CD8-positive, alpha-beta memory T cell (primary cell): Measurements from ENCODE around the gene PABPN1. TPM values are rescaled to one million over a fixed set of nuclear protein-coding genes. Genes with fewer than 3 reads are reported as not detected.

Source experiments
- CTCF ChIA-PET: fragments of 350-600 bp; sonication (Branson Sonifier 250); formaldehyde crosslinking; loops from one replicate; lab custom pipeline; 2021; ENCODE audit warnings: antibody characterized with exemption; lab: Charles Lee
- POLR2A ChIA-PET: fragments of 350-600 bp; sonication (Branson Sonifier 250); formaldehyde crosslinking; loops from one replicate; lab custom pipeline; 2021; ENCODE audit warnings: antibody characterized with exemption; lab: Charles Lee
- DNase-seq, 5 donors: peaks; one replicate each; pipeline versions ENCODE4 v3.0.0 to v3.0.0-alpha.2; 2020 to 2022; ENCODE audit warnings: mixed read lengths in 1 of 5
- H3K27ac ChIP-seq: one replicate; pipeline ENCODE4 v1.7.0; 2013; ENCODE audit warnings: low read depth, mild to moderate bottlenecking, low read length, moderate library complexity
- H3K27me3 ChIP-seq: 2 replicates; pipeline ENCODE4 v1.7.0; 2013; ENCODE audit warnings: low read length, mild to moderate bottlenecking; ENCODE audit not compliant: insufficient read depth, poor library complexity, severe bottlenecking
- H3K36me3 ChIP-seq: 2 replicates; pipeline ENCODE4 v1.7.0; 2013; ENCODE audit warnings: mild to moderate bottlenecking, low read length, moderate library complexity; ENCODE audit not compliant: insufficient read depth
- H3K4me1 ChIP-seq: 2 replicates; pipeline ENCODE4 v1.7.0; 2013; ENCODE audit warnings: mild to moderate bottlenecking, low read length, moderate library complexity; ENCODE audit not compliant: insufficient read depth
- H3K4me3 ChIP-seq: 2 replicates; pipeline ENCODE4 v1.7.0; 2013; ENCODE audit warnings: mild to moderate bottlenecking, low read length
- H3K9me3 ChIP-seq: 2 replicates; pipeline ENCODE4 v1.7.0; 2013; ENCODE audit warnings: mild to moderate bottlenecking, low read length
- H3K27ac Mint-ChIP-seq, 8 donors: one replicate each; pipeline ENCODE4 v1.8.0; 2020 to 2021; ENCODE audit warnings: mixed read lengths in 8 of 8, mild to moderate bottlenecking in 6 of 8, inconsistent platforms in 3 of 8, moderate library complexity in 3 of 8
- H3K27me3 Mint-ChIP-seq, 2 donors: one replicate each; pipeline ENCODE4 v1.8.0; 2020 to 2021; ENCODE audit warnings: mixed read lengths in 2 of 2, mild to moderate bottlenecking in 1 of 2, moderate library complexity in 1 of 2
- H3K36me3 Mint-ChIP-seq, 3 donors: one replicate each; pipeline ENCODE4 v1.8.0; 2020 to 2021; ENCODE audit warnings: mixed read lengths in 3 of 3, inconsistent platforms in 1 of 3, mild to moderate bottlenecking in 1 of 3
- H3K4me1 Mint-ChIP-seq, 3 donors: one replicate each; pipeline ENCODE4 v1.8.0; 2020 to 2021; ENCODE audit warnings: mixed read lengths in 3 of 3, inconsistent platforms in 1 of 3, mild to moderate bottlenecking in 1 of 3
- H3K4me3 Mint-ChIP-seq, 7 donors: one replicate each; pipeline ENCODE4 v1.8.0; 2020 to 2021; ENCODE audit warnings: mixed read lengths in 7 of 7, mild to moderate bottlenecking in 6 of 7, moderate library complexity in 4 of 7, inconsistent platforms in 2 of 7
- H3K9me3 Mint-ChIP-seq, 5 donors: one replicate each; pipeline ENCODE4 v1.8.0; 2020 to 2022; ENCODE audit warnings: mixed read lengths in 5 of 5, mild to moderate bottlenecking in 3 of 5, moderate library complexity in 2 of 5, inconsistent platforms in 1 of 5
- polyA plus RNA-seq: library from polyadenylated mRNA; unstranded; fragments of 300-500 nt; fragmentation: Illumina TruSeq; gene quantifications from one replicate; pipeline ENCODE4 v1.2.3, GENCODE V29; 2021
- total RNA-seq, 2 experiments: library from RNA; stranded (reverse); gene quantifications; one replicate each; pipeline ENCODE4 v1.2.3, GENCODE V29; 2021

The PABPN1 gene
- total and polyA plus RNA-seq, 3 experiments from 2014 or later, result 125 to 308 (median 308) TPM

DNA sequence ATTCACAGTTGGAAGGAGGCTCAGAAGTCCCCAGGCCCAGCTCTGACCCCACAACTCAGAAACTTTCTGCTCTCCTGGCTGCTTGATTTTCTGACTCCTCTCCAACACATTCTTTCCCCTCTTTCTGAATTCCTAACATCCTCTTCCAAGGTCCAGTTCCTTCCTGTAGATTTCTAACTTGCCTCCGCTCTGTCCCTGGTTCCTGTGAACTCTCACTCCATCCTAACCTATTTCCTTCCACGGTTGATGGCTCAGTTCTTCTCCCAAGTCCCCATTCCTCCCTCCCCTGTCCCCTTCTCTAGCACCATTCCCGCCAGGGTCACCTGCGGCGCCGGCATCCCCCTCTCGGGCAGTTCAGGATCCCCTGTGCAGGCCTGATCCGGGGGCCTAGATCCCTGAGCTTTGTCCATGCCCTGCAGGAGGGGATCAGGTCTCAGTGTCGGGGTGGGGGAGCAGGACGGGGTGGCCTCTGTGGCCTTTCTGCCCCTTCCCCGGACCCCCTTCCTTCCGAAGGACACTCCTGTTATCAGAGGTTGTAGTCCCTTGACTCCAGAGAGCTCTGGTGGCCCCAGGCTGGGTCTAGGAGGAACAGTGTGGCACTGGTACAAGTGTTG is 37.4 kb downstream of the PABPN1 start:
- no peaks in the 10 kb centered on the region for H3K27me3 ChIP-seq
- CTCF ChIA-PET, result no interaction called here
- no peak overlapping the region for H3K4me3 Mint-ChIP-seq
- no peak overlapping the region for H3K4me3 ChIP-seq
- no peak for DNase-seq
- H3K27ac ChIP-seq, result no peak overlapping the region
- H3K4me1 Mint-ChIP-seq, result peaks cover 0 to 3% (median 3%) of the 10 kb centered on the region in 3 donors
- H3K36me3 ChIP-seq, result no peaks in the 10 kb centered on the region
- no peak overlapping the region for H3K27ac Mint-ChIP-seq
- no peaks in the 10 kb centered on the region for H3K4me1 ChIP-seq
- H3K27me3 Mint-ChIP-seq, result peaks cover 23 to 40% of the 10 kb centered on the region in 2 donors
- H3K9me3 Mint-ChIP-seq, result no peaks in the 10 kb centered on the region
- POLR2A ChIA-PET, result no interaction called here
- no peaks in the 10 kb centered on the region for H3K9me3 ChIP-seq
- no peaks in the 10 kb centered on the region for H3K36me3 Mint-ChIP-seq

DNA sequence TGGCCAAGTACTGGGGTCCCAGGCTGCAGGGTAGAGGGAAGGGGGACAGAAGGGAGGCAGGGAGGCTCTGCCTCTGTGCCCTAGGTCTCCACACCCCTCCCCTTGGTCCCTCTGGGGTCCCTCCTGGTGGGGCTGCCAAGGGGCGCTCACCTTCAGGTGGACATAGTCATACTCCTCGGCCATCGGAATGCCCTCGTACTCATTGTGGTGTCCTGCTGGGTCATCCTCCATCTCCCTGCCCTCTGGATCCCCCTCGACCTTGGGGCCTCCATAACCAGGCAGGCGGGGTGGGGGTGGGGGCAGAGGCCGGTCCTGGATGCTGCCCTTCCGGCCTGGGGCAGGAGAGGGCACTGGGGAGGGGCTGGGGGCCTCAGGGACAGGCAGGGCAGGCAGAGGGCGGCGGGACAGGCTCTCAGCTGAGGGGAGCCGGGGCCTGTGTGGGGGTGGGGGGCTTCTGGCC is 37.9 kb downstream of the PABPN1 start:
- Mint-ChIP-seq H3K36me3 (no peaks in the 10 kb centered on the region), H3K4me3 (no peak overlapping the region), H3K27me3 (peaks cover 20 to 38% of the 10 kb centered on the region in 2 donors), H3K27ac (no peak overlapping the region), H3K4me1 (no peaks in the 10 kb centered on the region), H3K9me3 (no peaks in the 10 kb centered on the region)
- Histone ChIP-seq H3K36me3 (no peaks in the 10 kb centered on the region), H3K4me3 (no peak overlapping the region), H3K9me3 (no peaks in the 10 kb centered on the region), H3K27me3 (peaks cover 3% of the 10 kb centered on the region), H3K27ac (no peak overlapping the region), H3K4me1 (no peaks in the 10 kb centered on the region)
- no peak for DNase-seq
- CTCF ChIA-PET, result no interaction called here
- POLR2A ChIA-PET, result no interaction called here

DNA sequence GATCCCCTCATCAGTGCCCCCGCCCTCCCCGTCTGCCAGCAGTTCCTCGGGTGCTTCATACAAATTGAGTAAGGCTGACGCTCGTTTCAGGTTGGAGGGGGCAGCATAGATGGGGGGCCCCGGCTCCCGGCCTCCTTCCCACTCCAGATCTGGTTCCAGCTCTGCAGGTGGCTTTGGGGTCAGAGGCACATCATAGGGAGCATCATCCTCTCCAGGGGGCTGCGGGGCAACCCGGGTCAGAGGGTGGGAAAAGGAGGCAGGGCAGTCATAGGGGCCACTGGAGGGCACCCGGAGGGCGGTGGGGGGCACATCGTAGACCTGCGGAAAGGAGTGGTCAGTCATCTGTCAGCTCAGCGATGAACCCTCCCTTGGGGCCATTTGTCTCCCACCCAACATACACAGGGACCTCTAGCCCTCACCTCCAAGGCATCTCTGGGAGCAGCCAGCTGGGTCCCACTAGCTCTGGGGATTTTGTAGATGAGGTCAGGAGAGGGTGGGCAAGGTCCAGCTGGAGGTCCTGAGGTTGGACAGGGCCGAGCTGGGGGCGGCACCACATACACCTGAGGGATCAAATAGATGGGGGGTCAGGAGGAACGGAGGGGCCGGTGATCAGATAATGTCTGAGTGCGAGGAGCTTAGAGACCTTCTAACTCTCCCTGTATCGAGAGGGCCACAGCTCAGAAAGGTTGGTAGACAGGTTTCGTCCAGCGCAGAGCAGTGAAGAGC is 38.6 kb downstream of the PABPN1 start:
- Mint-ChIP-seq H3K4me3 (no peak overlapping the region), H3K27me3 (peaks cover 24 to 40% of the 10 kb centered on the region in 2 donors), H3K9me3 (peaks cover 0 to 2% (median 0%) of the 10 kb centered on the region in 5 donors), H3K4me1 (no peaks in the 10 kb centered on the region), H3K27ac (peak overlapping the region in 1 of 8 donors; percentile 84), H3K36me3 (no peaks in the 10 kb centered on the region)
- Histone ChIP-seq H3K4me1 (no peaks in the 10 kb centered on the region), H3K9me3 (no peaks in the 10 kb centered on the region), H3K27ac (no peak overlapping the region), H3K27me3 (peaks cover 6% of the 10 kb centered on the region), H3K4me3 (no peak overlapping the region), H3K36me3 (no peaks in the 10 kb centered on the region)
- no peak for DNase-seq
- ChIA-PET CTCF (interaction anchor here (0.9 kb wide), 1 partner anchor 29 kb away, joined by 3 read pairs; no protein-coding TSS in a partner anchor), POLR2A (no interaction called here)

DNA sequence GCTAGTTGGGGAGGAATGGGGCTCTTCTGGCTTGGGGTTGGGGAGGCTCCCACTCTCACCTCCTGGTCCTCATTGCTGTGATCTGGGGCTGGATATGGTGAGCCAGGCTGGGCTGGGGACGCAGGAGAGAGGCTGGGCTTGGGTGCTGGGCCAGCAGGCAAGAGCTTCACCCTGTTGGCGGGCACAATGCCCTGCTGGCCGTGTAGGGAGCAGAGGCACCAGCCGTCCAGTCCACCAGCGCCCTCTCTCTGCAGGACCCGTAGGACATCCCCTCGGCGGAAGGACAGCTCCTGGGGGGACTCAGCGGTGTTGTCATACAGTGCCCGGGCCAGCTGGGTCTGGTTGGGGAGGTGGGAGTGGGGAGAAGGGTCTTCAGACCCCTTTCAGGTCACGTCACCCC is 39.2 kb downstream of the PABPN1 start:
- Mint-ChIP-seq H3K27me3 (peaks cover 22 to 36% of the 10 kb centered on the region in 2 donors), H3K36me3 (no peaks in the 10 kb centered on the region), H3K4me3 (no peak overlapping the region), H3K9me3 (peaks cover 0 to 2% (median 0%) of the 10 kb centered on the region in 5 donors), H3K27ac (no peak overlapping the region), H3K4me1 (no peaks in the 10 kb centered on the region)
- ChIA-PET CTCF (interaction anchor here (0.9 kb wide), 1 partner anchor 29 kb away, joined by 3 read pairs; no protein-coding TSS in a partner anchor), POLR2A (no interaction called here)
- no peak overlapping the region for H3K4me3 ChIP-seq
- H3K4me1 ChIP-seq, result no peaks in the 10 kb centered on the region
- H3K9me3 ChIP-seq, result no peaks in the 10 kb centered on the region
- no peak for DNase-seq
- H3K36me3 ChIP-seq, result no peaks in the 10 kb centered on the region
- H3K27me3 ChIP-seq, result peaks cover 6% of the 10 kb centered on the region
- no peak overlapping the region for H3K27ac ChIP-seq

GRCh38 chr14:23361320-23361719 is 40.1 kb downstream of the PABPN1 start:
- no peak for DNase-seq
- Histone ChIP-seq H3K36me3 (no peaks in the 10 kb centered on the region), H3K9me3 (no peaks in the 10 kb centered on the region), H3K27me3 (peaks cover 6% of the 10 kb centered on the region), H3K27ac (no peak overlapping the region), H3K4me1 (no peaks in the 10 kb centered on the region), H3K4me3 (no peak overlapping the region)
- Mint-ChIP-seq H3K27me3 (peaks cover 18 to 27% of the 10 kb centered on the region in 2 donors), H3K9me3 (peaks cover 0 to 2% (median 0%) of the 10 kb centered on the region in 5 donors), H3K27ac (no peak overlapping the region), H3K36me3 (no peaks in the 10 kb centered on the region), H3K4me3 (no peak overlapping the region), H3K4me1 (no peaks in the 10 kb centered on the region)
- CTCF ChIA-PET, result interaction anchor here (1.1 kb wide), 1 partner anchor 19 kb away, joined by 3 read pairs; no protein-coding TSS in a partner anchor
- POLR2A ChIA-PET, result no interaction called here

DNA sequence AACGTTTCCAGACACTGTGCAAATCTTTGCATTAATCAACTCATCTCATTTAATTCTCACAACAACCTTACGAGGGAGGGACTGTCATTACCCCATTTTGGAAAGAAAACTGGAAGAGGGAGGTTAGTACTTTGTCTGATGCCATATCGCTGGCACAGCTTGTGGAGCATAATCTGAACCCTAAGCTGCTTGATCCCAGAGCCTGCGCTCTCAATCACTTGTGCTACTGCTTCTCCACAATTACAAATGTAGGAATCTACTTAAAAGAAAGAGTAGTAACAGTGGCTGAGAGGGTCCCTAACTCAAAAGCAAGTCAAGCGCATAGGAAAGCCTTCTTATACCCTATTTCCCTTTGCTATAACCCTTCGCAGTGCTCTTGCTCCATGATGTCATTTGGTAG is 40.5 kb downstream of the PABPN1 start:
- Histone ChIP-seq H3K9me3 (no peaks in the 10 kb centered on the region), H3K27ac (no peak overlapping the region), H3K36me3 (no peaks in the 10 kb centered on the region), H3K27me3 (peaks cover 6% of the 10 kb centered on the region), H3K4me3 (no peak overlapping the region), H3K4me1 (no peaks in the 10 kb centered on the region)
- H3K27me3 Mint-ChIP-seq, result peaks cover 19 to 28% of the 10 kb centered on the region in 2 donors
- no peaks in the 10 kb centered on the region for H3K4me1 Mint-ChIP-seq
- H3K9me3 Mint-ChIP-seq, result peaks cover 0 to 2% (median 0%) of the 10 kb centered on the region in 5 donors
- ChIA-PET POLR2A (no interaction called here), CTCF (interaction anchor here (1.1 kb wide), 1 partner anchor 19 kb away, joined by 3 read pairs; no protein-coding TSS in a partner anchor)
- no peak for DNase-seq
- no peak overlapping the region for H3K4me3 Mint-ChIP-seq
- no peak overlapping the region for H3K27ac Mint-ChIP-seq
- H3K36me3 Mint-ChIP-seq, result no peaks in the 10 kb centered on the region

DNA sequence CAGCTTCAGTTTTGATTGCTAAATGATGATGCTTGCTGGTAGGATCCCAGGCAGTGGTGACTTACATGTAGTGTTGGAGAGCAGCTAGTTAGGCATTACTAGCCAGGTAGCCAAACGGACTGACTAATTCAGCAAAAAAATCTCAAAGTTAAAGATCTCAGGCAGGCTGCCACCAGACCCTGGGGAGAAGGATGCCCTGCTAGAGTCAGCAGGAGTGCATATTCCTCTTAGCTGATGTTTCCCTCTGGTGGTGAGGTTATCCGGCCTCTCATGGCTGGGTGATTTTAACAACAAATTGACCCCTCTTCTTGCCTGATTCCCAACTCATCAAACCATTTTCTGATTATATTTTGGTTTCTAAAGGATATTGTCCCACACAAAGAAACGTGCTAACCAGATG is 40.9 kb downstream of the PABPN1 start:
- Histone ChIP-seq H3K27ac (no peak overlapping the region), H3K4me3 (no peak overlapping the region), H3K9me3 (no peaks in the 10 kb centered on the region), H3K36me3 (no peaks in the 10 kb centered on the region), H3K27me3 (peaks cover 6% of the 10 kb centered on the region), H3K4me1 (no peaks in the 10 kb centered on the region)
- Mint-ChIP-seq H3K27me3 (peaks cover 20 to 32% of the 10 kb centered on the region in 2 donors), H3K4me3 (no peak overlapping the region), H3K4me1 (no peaks in the 10 kb centered on the region), H3K36me3 (no peaks in the 10 kb centered on the region), H3K27ac (no peak overlapping the region), H3K9me3 (peaks cover 0 to 2% (median 0%) of the 10 kb centered on the region in 5 donors)
- ChIA-PET POLR2A (no interaction called here), CTCF (interaction anchor here (1.1 kb wide), 1 partner anchor 18 kb away, joined by 3 read pairs; no protein-coding TSS in a partner anchor)
- no peak for DNase-seq
